Rectal smooth muscle tissue (tissue), 1 donor: ENCODE data around the gene MYMK.

Experiments used
- H3K27ac ChIP-seq: one replicate; pipeline ENCODE4 v1.7.0; 2013; ENCODE audit warnings: low read depth, low read length, inconsistent platforms
- H3K27me3 ChIP-seq: one replicate; pipeline ENCODE4 v1.7.0; 2013; ENCODE audit warnings: low read length; ENCODE audit not compliant: control insufficient read depth, insufficient read depth
- H3K36me3 ChIP-seq: one replicate; pipeline ENCODE4 v1.7.0; 2013; ENCODE audit warnings: low read length; ENCODE audit not compliant: control insufficient read depth, insufficient read depth
- H3K4me1 ChIP-seq: one replicate; pipeline ENCODE4 v1.7.0; 2013; ENCODE audit warnings: low read length; ENCODE audit not compliant: control insufficient read depth, insufficient read depth
- H3K4me3 ChIP-seq: one replicate; pipeline ENCODE4 v1.7.0; 2013; ENCODE audit warnings: low read length
- H3K9ac ChIP-seq: one replicate; pipeline ENCODE4 v1.7.0; 2013; ENCODE audit warnings: low read length

The MYMK gene

DNA sequence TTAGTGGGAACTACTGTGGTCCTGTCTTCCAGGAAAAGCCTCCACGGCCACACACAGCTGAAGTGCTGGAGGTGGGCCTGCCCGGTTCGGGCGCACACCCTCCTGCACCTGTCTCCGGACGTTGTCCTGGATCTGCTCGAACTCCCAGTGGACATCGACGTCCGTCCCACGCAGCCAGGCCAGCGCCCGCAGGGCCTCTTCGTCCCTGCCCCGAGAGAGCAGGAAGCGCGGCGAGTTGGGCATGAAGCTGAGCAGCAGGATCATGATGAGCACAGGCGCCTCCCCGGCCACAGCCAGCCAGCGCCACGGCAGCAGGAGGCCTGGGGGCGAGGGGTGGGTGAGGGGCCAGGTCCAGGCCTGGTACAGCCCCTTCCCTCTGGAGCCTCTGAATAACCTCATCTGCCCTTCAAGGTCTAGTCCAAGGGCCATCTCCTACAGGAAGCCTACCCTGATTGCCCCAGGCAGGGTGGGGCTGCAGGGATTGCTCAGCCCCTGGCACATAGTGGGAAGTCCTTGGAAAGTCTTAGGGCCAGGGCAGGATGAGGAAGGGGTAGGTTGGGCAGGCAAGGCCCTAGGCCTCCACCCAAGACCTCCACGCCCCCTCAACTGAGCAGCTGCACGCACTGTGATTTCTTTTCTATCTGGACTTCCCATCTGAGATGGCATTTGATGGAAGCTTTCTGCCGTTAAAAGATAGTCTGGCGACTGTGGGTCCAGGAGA lies 49.3 kb downstream of the MYMK start:
- no peak overlapping the region for H3K9ac ChIP-seq
- peaks cover 2% of the 10 kb centered on the region for H3K36me3 ChIP-seq
- no peak overlapping the region for H3K27ac ChIP-seq
- H3K4me3 ChIP-seq: no peak overlapping the region
- no peaks in the 10 kb centered on the region for H3K27me3 ChIP-seq
- peaks cover 4% of the 10 kb centered on the region for H3K4me1 ChIP-seq

GRCh38 chr9:133474853-133475252 lies 49.9 kb downstream of the MYMK start:
- no peak overlapping the region for H3K4me3 ChIP-seq
- H3K27me3 ChIP-seq: no peaks in the 10 kb centered on the region
- H3K9ac ChIP-seq: no peak overlapping the region
- peaks cover 2% of the 10 kb centered on the region for H3K36me3 ChIP-seq
- H3K27ac ChIP-seq: no peak overlapping the region
- H3K4me1 ChIP-seq: peaks cover 4% of the 10 kb centered on the region

- H3K4me3 ChIP-seq: no peak overlapping the region
- no peak overlapping the region for H3K27ac ChIP-seq
- no peak overlapping the region for H3K9ac ChIP-seq
- H3K27me3 ChIP-seq: no peaks in the 10 kb centered on the region
- peaks cover 2% of the 10 kb centered on the region for H3K36me3 ChIP-seq
- H3K4me1 ChIP-seq: peaks cover 4% of the 10 kb centered on the region
These were observed 50.5 kb downstream of the MYMK start for GRCh38 chr9:133474215-133474614.

DNA sequence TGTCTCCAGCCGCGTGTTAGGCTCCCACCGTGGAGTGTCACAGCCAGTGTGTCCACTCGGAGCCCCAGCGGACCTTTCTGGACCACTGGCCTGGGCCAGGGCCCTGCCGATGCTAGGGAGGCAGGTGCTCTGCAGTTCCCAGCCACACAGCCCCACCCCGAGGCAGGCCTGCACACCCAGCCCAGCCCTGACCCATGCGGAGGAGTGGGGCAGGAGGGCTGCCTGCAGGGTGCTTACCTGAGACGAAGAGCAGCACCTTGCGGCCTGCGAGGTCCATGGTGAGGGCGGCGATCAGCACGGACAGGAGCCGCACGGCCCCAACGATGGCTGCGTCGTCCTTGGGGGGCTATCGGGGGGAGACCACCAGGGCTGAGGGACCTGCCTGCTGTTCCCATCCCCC lies 51.0 kb downstream of the MYMK start:
- Histone ChIP-seq H3K4me3 (no peak overlapping the region), H3K4me1 (peaks cover 4% of the 10 kb centered on the region), H3K36me3 (peaks cover 2% of the 10 kb centered on the region), H3K27ac (no peak overlapping the region), H3K9ac (no peak overlapping the region), H3K27me3 (no peaks in the 10 kb centered on the region)

- no peak overlapping the region for H3K27ac ChIP-seq
- H3K36me3 ChIP-seq: peaks cover 2% of the 10 kb centered on the region
- no peaks in the 10 kb centered on the region for H3K27me3 ChIP-seq
- no peaks in the 10 kb centered on the region for H3K4me1 ChIP-seq
- H3K9ac ChIP-seq: no peak overlapping the region
- no peak overlapping the region for H3K4me3 ChIP-seq
These were observed 51.9 kb downstream of the MYMK start for GRCh38 chr9:133472753-133473378.

DNA sequence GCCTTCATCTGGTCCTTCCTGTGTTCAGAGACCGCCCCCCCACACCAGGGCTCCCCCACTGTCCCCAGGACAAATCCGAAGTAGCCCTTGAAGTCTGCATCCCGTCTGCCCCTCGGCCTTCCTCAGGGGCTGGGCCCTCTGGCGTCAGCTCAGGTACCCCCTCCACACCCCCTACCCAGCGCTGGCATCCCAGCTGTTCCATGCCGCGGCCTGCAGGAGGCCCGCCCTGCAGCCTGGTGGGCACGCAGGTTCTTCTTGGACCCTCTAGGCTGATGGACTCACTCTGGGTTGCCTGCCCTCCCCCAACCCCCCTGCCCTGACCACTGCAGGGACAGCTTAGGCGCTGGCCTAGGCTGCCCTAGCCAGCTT lies 52.5 kb downstream of the MYMK start:
- no peak overlapping the region for H3K4me3 ChIP-seq
- H3K27ac ChIP-seq: no peak overlapping the region
- H3K27me3 ChIP-seq: no peaks in the 10 kb centered on the region
- H3K4me1 ChIP-seq: no peaks in the 10 kb centered on the region
- H3K9ac ChIP-seq: no peak overlapping the region
- H3K36me3 ChIP-seq: peaks cover 2% of the 10 kb centered on the region

DNA sequence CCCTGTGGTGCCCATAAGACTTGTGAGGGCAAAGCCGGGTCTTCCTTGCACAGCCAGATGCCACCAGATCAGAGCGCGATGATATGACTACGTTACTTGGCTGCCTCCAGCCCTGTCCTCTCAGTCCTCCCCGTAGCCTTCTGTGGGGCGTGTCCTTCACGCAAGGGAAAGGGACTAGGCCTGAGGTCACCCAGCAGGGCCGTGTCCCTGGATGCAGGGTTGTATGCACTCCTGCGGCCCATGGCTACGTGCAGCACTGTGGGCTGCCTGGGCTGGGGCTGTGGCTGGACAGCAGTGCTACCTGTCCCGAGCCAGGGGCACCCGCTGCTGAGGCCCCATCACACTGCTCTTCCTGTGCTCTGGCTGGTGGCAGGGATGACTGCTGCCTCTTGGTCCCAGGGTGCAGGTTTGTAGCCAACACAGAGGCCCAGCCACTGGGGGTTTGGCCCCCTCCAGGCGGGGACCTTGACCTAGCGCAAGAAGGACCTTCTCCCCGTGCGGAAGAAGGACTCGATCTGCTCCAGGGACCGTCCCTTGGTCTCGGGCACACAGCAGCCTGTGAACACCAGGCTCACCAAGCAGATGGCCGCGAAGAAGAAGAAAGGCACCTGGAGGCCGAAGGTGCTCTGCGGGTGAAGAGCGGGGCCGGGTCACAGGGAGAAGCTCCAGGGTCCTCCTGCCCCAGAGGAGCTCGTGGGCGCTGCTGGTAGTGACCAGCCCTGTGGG lies 53.0 kb downstream of the MYMK start:
- Histone ChIP-seq H3K4me1 (no peaks in the 10 kb centered on the region), H3K4me3 (no peak overlapping the region), H3K36me3 (peaks cover 5% of the 10 kb centered on the region)

GRCh38 chr9:133470988-133471387 lies 53.8 kb downstream of the MYMK start:
- no peaks in the 10 kb centered on the region for H3K4me1 ChIP-seq

More for the DNA sequence above, 53.0 kb downstream of the MYMK start:
- no peak overlapping the region for H3K9ac ChIP-seq
- no peaks in the 10 kb centered on the region for H3K27me3 ChIP-seq
- H3K27ac ChIP-seq: no peak overlapping the region

GRCh38 chr9:133470427-133470924 lies 54.3 kb downstream of the MYMK start:
- Histone ChIP-seq H3K27me3 (no peaks in the 10 kb centered on the region), H3K27ac (no peak overlapping the region), H3K36me3 (peaks cover 5% of the 10 kb centered on the region), H3K4me1 (no peaks in the 10 kb centered on the region), H3K9ac (no peak overlapping the region), H3K4me3 (no peak overlapping the region)

More at GRCh38 chr9:133470988-133471387, 53.8 kb downstream of the MYMK start:
- Histone ChIP-seq H3K4me3 (no peak overlapping the region), H3K27me3 (no peaks in the 10 kb centered on the region), H3K27ac (no peak overlapping the region), H3K9ac (no peak overlapping the region), H3K36me3 (peaks cover 5% of the 10 kb centered on the region)

- Histone ChIP-seq H3K36me3 (peaks cover 3% of the 10 kb centered on the region), H3K27ac (no peak overlapping the region), H3K4me1 (no peaks in the 10 kb centered on the region)
These were observed 55.9 kb downstream of the MYMK start for GRCh38 chr9:133468777-133469421.

DNA sequence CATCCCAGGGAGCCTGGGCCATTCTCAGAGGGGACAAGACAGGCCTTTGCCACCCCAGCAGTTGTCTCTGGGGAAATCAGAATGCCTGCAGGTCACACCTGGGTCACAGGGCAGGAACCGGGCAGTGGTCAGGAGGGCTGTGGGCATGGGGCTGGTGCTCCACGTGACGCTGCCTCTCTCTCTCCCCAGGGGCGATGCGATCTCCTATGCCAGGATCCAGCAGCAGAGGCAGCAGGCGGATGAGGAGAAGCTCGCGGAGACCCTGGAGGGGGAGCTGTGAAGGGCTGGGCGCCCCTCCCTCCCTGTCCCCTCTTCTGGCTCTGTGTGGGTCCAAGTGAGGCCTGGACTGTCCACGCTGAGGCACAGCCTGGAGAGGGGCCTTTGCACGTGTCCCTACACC lies 56.4 kb downstream of the MYMK start:
- Histone ChIP-seq H3K4me3 (no peak overlapping the region), H3K27ac (no peak overlapping the region), H3K36me3 (peaks cover 3% of the 10 kb centered on the region)

More at GRCh38 chr9:133468777-133469421, 55.9 kb downstream of the MYMK start:
- no peaks in the 10 kb centered on the region for H3K27me3 ChIP-seq
- H3K9ac ChIP-seq: no peak overlapping the region
- H3K4me3 ChIP-seq: no peak overlapping the region

DNA sequence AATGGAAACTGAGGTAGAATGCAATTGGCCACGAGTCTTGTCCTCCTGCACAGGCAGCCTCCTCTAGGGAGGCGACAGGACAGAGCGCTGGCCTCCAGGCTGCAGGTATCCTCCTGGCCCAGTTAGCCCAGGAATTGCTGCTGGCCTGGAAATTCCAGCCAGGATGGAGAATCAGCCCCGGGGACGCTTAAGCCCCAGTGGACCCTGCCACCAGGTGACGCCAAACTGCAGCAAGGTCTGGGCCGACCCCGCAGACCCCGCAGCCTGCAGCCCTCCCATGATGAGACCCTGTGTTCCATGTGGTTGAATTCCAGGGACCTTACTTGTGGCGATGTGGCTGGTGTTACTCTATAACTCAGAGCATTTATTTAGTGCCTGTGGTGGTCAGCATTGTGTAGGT lies 57.7 kb downstream of the MYMK start:
- Histone ChIP-seq H3K27me3 (no peaks in the 10 kb centered on the region), H3K36me3 (peaks cover 3% of the 10 kb centered on the region), H3K27ac (no peak overlapping the region), H3K4me3 (no peak overlapping the region), H3K9ac (no peak overlapping the region), H3K4me1 (no peaks in the 10 kb centered on the region)

More for the DNA sequence above, 56.4 kb downstream of the MYMK start:
- no peaks in the 10 kb centered on the region for H3K27me3 ChIP-seq
- H3K4me1 ChIP-seq: no peaks in the 10 kb centered on the region
- no peak overlapping the region for H3K9ac ChIP-seq
